ENCODE data around the gene ERC2. TPM values are rescaled to one million over a fixed set of nuclear protein-coding genes. Genes with fewer than 3 reads are reported as not detected.

ERC2 gene
- total and polyA plus RNA-seq, 2 donors (not counting 1 experiment from before 2014, with no cell fraction given) = 0.14 to 0.17 TPM

GRCh38 chr3:56366641-56367162 lies 101.6 kb downstream of the ERC2 start:
- H3K36me3 ChIP-seq (ENCODE audit: control insufficient read depth, insufficient read depth, low read length) = no peaks in the 10 kb centered on the region
- no peaks in the 10 kb centered on the region for H3K4me1 ChIP-seq (ENCODE audit: control insufficient read depth, extremely low read depth, insufficient read depth, low read length)
- H3K9ac ChIP-seq (ENCODE audit: insufficient read depth, low read length) = no peak overlapping the region
- no peaks in the 10 kb centered on the region for H4K20me1 ChIP-seq (ENCODE audit: control insufficient read depth, extremely low read depth, insufficient read depth, low read length)
- H2AFZ ChIP-seq (ENCODE audit: low read length) = no peak overlapping the region
- H3K4me3 ChIP-seq (replicated peaks in 1 of 4; ENCODE audit: control extremely low read depth in 1 of 4, insufficient read depth in 1 of 4, low read depth in 3 of 4, low read length in 4 of 4) = no peak overlapping the region
- peak in 1 of 2 donors; percentile 52 for DNase-seq (ENCODE audit: low read depth in 2 of 2)
- no peaks in the 10 kb centered on the region for H3K9me3 ChIP-seq (ENCODE audit: control insufficient read depth, insufficient read depth, low read depth, low read length)
- no peaks in the 10 kb centered on the region for H3K79me2 ChIP-seq (ENCODE audit: control insufficient read depth, insufficient read depth, low read length)
- no peak overlapping the region for H3K27ac ChIP-seq (ENCODE audit: insufficient read depth, low read length)
- H3K27me3 ChIP-seq (ENCODE audit: control insufficient read depth, insufficient read depth, low read length) = no peaks in the 10 kb centered on the region
- no peak overlapping the region for H3K4me2 ChIP-seq (ENCODE audit: extremely low read depth, insufficient read depth, low read length)
- no peak for TF ChIP-seq CTCF (conservative IDR thresholded peaks at IDR 0.05 in 1 of 2, IDR thresholded peaks at IDR 0.05 in 1 of 2; ENCODE audit: low read depth in 1 of 2, low read length in 2 of 2)
- TF ChIP-seq EZH2 (IDR thresholded peaks at IDR 0.05; ENCODE audit: low read length, missing control alignments) = no peak

- Histone ChIP-seq H3K4me2 (ENCODE audit: extremely low read depth, insufficient read depth, low read length) (no peak overlapping the region), H4K20me1 (ENCODE audit: control insufficient read depth, extremely low read depth, insufficient read depth, low read length) (no peaks in the 10 kb centered on the region), H3K79me2 (ENCODE audit: control insufficient read depth, insufficient read depth, low read length) (no peaks in the 10 kb centered on the region), H3K9ac (ENCODE audit: insufficient read depth, low read length) (no peak overlapping the region), H3K9me3 (ENCODE audit: control insufficient read depth, insufficient read depth, low read depth, low read length) (no peaks in the 10 kb centered on the region), H3K4me1 (ENCODE audit: control insufficient read depth, extremely low read depth, insufficient read depth, low read length) (no peaks in the 10 kb centered on the region), H3K27me3 (ENCODE audit: control insufficient read depth, insufficient read depth, low read length) (no peaks in the 10 kb centered on the region), H2AFZ (ENCODE audit: low read length) (no peak overlapping the region), H3K36me3 (ENCODE audit: control insufficient read depth, insufficient read depth, low read length) (no peaks in the 10 kb centered on the region), H3K27ac (ENCODE audit: insufficient read depth, low read length) (no peak overlapping the region), H3K4me3 (replicated peaks in 1 of 4; ENCODE audit: control extremely low read depth in 1 of 4, insufficient read depth in 1 of 4, low read depth in 3 of 4, low read length in 4 of 4) (no peak overlapping the region)
- TF ChIP-seq EZH2 (IDR thresholded peaks at IDR 0.05; ENCODE audit: low read length, missing control alignments) (no peak), CTCF (conservative IDR thresholded peaks at IDR 0.05 in 1 of 2, IDR thresholded peaks at IDR 0.05 in 1 of 2; ENCODE audit: low read depth in 1 of 2, low read length in 2 of 2) (no peak)
- DNase-seq (ENCODE audit: low read depth in 2 of 2) = peak in 1 of 2 donors; percentile 6
Observed at GRCh38 chr3:56365905-56366640, 102.2 kb downstream of the ERC2 start.

- Histone ChIP-seq H2AFZ (ENCODE audit: low read length) (no peak overlapping the region), H3K4me1 (ENCODE audit: control insufficient read depth, extremely low read depth, insufficient read depth, low read length) (no peaks in the 10 kb centered on the region)
- DNase-seq (ENCODE audit: low read depth in 2 of 2) = no peak
Observed at GRCh38 chr3:56364665-56365064, 103.6 kb downstream of the ERC2 start.

More at GRCh38 chr3:56364665-56365064, 103.6 kb downstream of the ERC2 start:
- Histone ChIP-seq H3K4me2 (ENCODE audit: extremely low read depth, insufficient read depth, low read length) (no peak overlapping the region), H3K36me3 (ENCODE audit: control insufficient read depth, insufficient read depth, low read length) (no peaks in the 10 kb centered on the region), H3K27me3 (ENCODE audit: control insufficient read depth, insufficient read depth, low read length) (no peaks in the 10 kb centered on the region), H4K20me1 (ENCODE audit: control insufficient read depth, extremely low read depth, insufficient read depth, low read length) (no peaks in the 10 kb centered on the region), H3K79me2 (ENCODE audit: control insufficient read depth, insufficient read depth, low read length) (no peaks in the 10 kb centered on the region), H3K9me3 (ENCODE audit: control insufficient read depth, insufficient read depth, low read depth, low read length) (no peaks in the 10 kb centered on the region), H3K27ac (ENCODE audit: insufficient read depth, low read length) (no peak overlapping the region), H3K9ac (ENCODE audit: insufficient read depth, low read length) (no peak overlapping the region), H3K4me3 (replicated peaks in 1 of 4; ENCODE audit: control extremely low read depth in 1 of 4, insufficient read depth in 1 of 4, low read depth in 3 of 4, low read length in 4 of 4) (no peak overlapping the region)
- no peak for TF ChIP-seq EZH2 (IDR thresholded peaks at IDR 0.05; ENCODE audit: low read length, missing control alignments)
- TF ChIP-seq CTCF (conservative IDR thresholded peaks at IDR 0.05 in 1 of 2, IDR thresholded peaks at IDR 0.05 in 1 of 2; ENCODE audit: low read depth in 1 of 2, low read length in 2 of 2) = no peak

Measured in fibroblast of lung (primary cell).